ENCODE results near the gene GALNT9. TPM values are rescaled to one million over a fixed set of nuclear protein-coding genes. Genes with fewer than 3 reads are reported as not detected.

GALNT9 gene
- total and polyA plus RNA-seq, 5 experiments from 2014 or later = not detected

- POLR2A ChIA-PET = no interaction called here
- Mint-ChIP-seq H3K36me3 (peaks cover 0 to 2% (median 0%) of the 10 kb centered on the region in 3 donors), H3K27me3 (peaks cover 10 to 51% (median 23%) of the 10 kb centered on the region in 5 donors), H3K4me1 (peaks cover 0 to 9% (median 4%) of the 10 kb centered on the region in 4 donors), H3K27ac (no peak overlapping the region), H3K9me3 (no peaks in the 10 kb centered on the region), H3K4me3 (peak overlapping the region in 1 of 10 donors; percentile 63)
- DNase-seq (no peak), ATAC-seq (no peak)
These were observed 50.8 kb downstream of the GALNT9 start for GRCh38 chr12:132278401-132279183.

GRCh38 chr12:132277949-132278348 lies 51.4 kb downstream of the GALNT9 start:
- Mint-ChIP-seq H3K36me3 (peaks cover 0 to 2% (median 0%) of the 10 kb centered on the region in 3 donors), H3K4me1 (peaks cover 0 to 3% (median 2%) of the 10 kb centered on the region in 4 donors), H3K4me3 (peak overlapping the region in 1 of 10 donors; percentile 63), H3K9me3 (no peaks in the 10 kb centered on the region), H3K27ac (no peak overlapping the region), H3K27me3 (peaks cover 10 to 51% (median 24%) of the 10 kb centered on the region in 5 donors)
- ATAC-seq (no peak), DNase-seq (no peak)
- POLR2A ChIA-PET = no interaction called here

DNA sequence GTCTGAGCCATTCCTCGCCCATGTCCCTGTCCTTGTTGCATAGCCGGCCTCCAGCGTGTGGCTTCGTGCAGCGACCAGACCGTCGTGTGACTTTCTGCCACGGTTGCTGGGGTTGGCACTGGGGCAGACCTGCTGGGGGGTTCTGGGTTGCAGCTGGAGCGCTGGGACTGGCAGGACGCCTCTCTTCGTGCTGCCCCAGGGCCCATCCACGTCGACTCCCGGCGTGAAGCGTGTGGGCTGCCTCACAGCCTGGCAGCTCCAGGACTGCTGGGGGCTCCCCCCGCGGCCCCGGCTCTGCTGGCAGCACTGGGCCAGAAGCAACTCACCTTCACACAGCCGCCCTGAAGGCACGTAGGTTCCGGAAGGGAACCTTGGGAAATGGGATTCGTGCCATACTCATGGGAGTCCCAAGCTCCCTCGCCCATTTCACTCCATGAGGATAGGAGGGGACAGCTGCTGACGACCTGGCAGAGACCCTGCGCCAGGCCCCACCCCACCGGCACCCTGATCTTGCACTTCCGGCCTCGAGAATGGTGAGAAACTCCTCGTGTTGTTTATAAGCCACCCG lies 51.9 kb downstream of the GALNT9 start:
- peaks cover 0 to 2% (median 0%) of the 10 kb centered on the region in 3 donors for H3K36me3 Mint-ChIP-seq
- no peak overlapping the region for H3K4me3 Mint-ChIP-seq
- DNase-seq (peak in 1 of 10 donors; percentile 61), ATAC-seq (no peak)
- H3K9me3 Mint-ChIP-seq = no peaks in the 10 kb centered on the region
- peaks cover 11 to 48% (median 27%) of the 10 kb centered on the region in 5 donors for H3K27me3 Mint-ChIP-seq
- POLR2A ChIA-PET = no interaction called here
- H3K27ac Mint-ChIP-seq = no peak overlapping the region
- peaks cover 0 to 3% (median under 1%) of the 10 kb centered on the region in 4 donors for H3K4me1 Mint-ChIP-seq

DNA sequence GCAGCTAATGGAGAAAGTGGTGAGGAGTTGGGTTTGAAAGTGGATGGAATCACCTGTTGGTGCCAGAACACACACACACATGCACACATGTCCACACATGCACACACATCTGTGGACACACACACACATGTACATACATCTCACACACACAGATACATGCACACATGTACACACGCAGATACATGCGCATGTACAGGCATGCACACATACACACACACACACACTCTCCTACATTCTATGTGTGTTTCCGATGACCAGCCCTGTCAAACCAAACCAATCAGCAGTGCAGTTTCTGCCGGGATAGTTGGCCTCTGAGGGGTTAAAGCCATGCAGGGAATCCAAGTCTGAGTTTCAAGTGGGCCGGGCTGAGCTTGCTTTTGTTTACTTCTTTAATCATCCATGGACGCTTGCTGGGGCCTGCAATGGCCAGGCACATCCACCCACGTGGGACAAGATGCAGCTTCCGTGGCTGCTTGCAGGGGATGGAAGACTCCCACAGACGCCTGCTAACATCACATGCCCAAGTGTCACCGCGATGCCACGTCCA lies 52.5 kb downstream of the GALNT9 start:
- POLR2A ChIA-PET = no interaction called here
- DNase-seq (no peak), ATAC-seq (no peak)
- Mint-ChIP-seq H3K27me3 (peaks cover 12 to 45% (median 28%) of the 10 kb centered on the region in 5 donors), H3K36me3 (peaks cover 0 to 2% (median 0%) of the 10 kb centered on the region in 3 donors), H3K4me3 (peak overlapping the region in 1 of 10 donors; percentile 4), H3K27ac (peak overlapping the region in 1 of 10 donors; percentile 35), H3K9me3 (no peaks in the 10 kb centered on the region), H3K4me1 (peaks cover 0 to 3% (median under 1%) of the 10 kb centered on the region in 4 donors)

DNA sequence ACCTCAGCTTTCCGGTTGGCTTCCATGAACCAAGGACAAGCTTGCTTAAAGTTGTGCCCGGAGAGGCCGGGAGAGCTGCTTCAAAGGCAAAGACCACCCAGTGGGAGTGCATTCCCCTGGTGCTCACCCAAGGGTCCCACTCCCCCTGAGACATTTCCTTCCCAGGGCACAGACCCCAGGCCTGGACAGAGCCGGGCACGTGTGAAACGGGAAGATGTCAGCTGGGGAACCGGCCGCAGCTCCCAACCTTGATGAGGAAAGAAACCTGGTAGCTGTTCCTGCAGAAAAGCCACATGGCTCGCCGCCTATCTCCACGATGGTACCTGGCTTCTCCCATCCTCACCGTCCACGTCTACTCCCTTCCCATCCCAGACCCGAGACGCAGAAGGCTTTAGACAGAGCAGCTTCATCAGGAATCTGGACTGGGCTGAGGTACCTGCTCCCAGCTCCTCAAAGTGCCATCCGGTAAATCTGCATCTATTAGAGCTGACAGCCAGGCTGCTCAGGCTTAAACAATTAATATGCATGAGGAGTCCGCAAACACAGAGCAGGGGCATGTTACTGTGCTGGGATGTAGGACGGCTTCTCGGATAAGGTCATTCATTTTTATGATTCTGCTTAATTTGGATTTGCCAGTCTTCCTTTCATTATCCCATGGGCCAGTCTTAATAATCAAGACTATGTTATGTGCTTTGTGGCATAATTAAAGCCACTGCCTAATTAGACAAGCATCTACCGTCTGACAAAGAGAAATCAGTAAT lies 53.1 kb downstream of the GALNT9 start:
- H3K36me3 Mint-ChIP-seq = peaks cover 0 to 2% (median 0%) of the 10 kb centered on the region in 3 donors
- H3K4me3 Mint-ChIP-seq = no peak overlapping the region
- ATAC-seq (no peak), DNase-seq (no peak)
- peaks cover 0 to 3% (median under 1%) of the 10 kb centered on the region in 4 donors for H3K4me1 Mint-ChIP-seq
- POLR2A ChIA-PET = no interaction called here
- H3K27me3 Mint-ChIP-seq = peaks cover 12 to 43% (median 28%) of the 10 kb centered on the region in 5 donors
- H3K9me3 Mint-ChIP-seq = no peaks in the 10 kb centered on the region
- no peak overlapping the region for H3K27ac Mint-ChIP-seq

GRCh38 chr12:132275631-132276030 lies 53.8 kb downstream of the GALNT9 start:
- POLR2A ChIA-PET = no interaction called here
- H3K4me1 Mint-ChIP-seq = peaks cover 0 to 3% (median under 1%) of the 10 kb centered on the region in 4 donors
- ATAC-seq (no peak), DNase-seq (no peak)
- no peak overlapping the region for H3K27ac Mint-ChIP-seq
- H3K4me3 Mint-ChIP-seq = no peak overlapping the region
- H3K9me3 Mint-ChIP-seq = no peaks in the 10 kb centered on the region
- no peaks in the 10 kb centered on the region for H3K36me3 Mint-ChIP-seq
- peaks cover 12 to 43% (median 28%) of the 10 kb centered on the region in 5 donors for H3K27me3 Mint-ChIP-seq

DNA sequence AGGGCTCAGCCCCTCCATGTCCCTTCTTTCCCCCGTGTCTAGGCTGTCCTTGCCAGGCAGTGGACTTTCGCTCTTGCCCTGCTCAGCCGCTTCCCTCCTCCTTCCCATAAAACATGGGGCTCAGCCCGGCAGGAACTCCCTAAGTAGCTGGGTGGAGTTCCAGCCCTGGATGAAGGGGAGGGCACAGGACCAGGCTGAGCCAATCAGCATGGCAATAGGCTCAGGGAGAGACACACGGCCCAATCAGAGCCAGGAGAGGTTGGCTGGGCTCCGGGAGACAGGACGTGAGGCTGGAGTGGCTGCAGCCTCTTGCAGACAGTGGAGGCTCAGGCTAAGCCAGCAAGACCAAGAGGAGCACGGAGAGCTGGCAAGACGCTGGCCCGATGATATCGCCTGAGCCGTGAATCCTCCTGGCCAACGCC lies 54.3 kb downstream of the GALNT9 start:
- Mint-ChIP-seq H3K27me3 (peaks cover 12 to 40% (median 26%) of the 10 kb centered on the region in 5 donors), H3K9me3 (no peaks in the 10 kb centered on the region), H3K4me1 (peaks cover 0 to 3% (median under 1%) of the 10 kb centered on the region in 4 donors), H3K36me3 (no peaks in the 10 kb centered on the region), H3K4me3 (no peak overlapping the region), H3K27ac (no peak overlapping the region)
- POLR2A ChIA-PET = no interaction called here
- ATAC-seq = no peak
- no peak for DNase-seq

DNA sequence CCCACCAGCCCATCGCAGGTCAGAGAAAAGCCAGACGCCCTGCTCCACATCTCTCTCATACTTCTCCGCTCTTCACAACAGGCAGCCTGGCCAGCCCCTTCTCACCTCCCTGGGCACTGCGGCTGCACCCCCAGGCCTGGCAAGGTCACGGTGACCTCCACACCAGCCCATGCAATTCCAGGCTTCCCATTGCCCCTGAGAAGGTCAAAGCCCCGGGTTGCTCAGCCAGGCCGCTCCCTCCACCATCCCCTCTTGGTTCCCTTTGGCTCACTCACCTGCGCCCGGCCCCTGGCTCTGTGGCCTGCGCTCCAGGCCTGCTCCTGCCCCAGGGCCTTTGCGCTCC lies 55.4 kb downstream of the GALNT9 start:
- Mint-ChIP-seq H3K4me1 (peaks cover 0 to 3% (median under 1%) of the 10 kb centered on the region in 4 donors), H3K27ac (no peak overlapping the region), H3K36me3 (no peaks in the 10 kb centered on the region), H3K27me3 (peaks cover 12 to 32% (median 19%) of the 10 kb centered on the region in 5 donors), H3K9me3 (no peaks in the 10 kb centered on the region), H3K4me3 (no peak overlapping the region)
- ATAC-seq = no peak
- DNase-seq = no peak
- POLR2A ChIA-PET = no interaction called here

DNA sequence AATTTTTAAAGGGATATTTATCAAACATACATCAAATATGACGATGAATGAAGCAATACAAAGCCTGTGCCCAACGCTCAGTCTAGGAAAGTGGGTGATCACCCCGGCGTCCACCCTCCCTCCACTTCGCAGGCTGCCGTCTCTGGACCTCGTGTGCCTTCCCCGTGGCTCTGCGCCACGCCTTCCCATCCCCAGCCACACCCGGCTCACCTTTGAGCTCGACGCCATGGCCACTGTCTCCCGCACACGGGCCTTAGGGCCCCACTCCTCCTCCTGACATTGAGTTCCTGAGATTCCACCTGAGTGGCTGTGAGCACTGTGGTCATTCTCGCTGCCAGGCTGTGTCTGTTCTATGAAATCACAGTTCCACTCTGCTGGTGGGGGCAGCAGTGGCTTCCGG lies 56.7 kb downstream of the GALNT9 start:
- peaks cover 12 to 29% (median 19%) of the 10 kb centered on the region in 5 donors for H3K27me3 Mint-ChIP-seq
- H3K27ac Mint-ChIP-seq = peak overlapping the region in 1 of 10 donors; percentile 59
- H3K36me3 Mint-ChIP-seq = no peaks in the 10 kb centered on the region
- ATAC-seq (no peak), DNase-seq (no peak)
- no peak overlapping the region for H3K4me3 Mint-ChIP-seq
- POLR2A ChIA-PET = no interaction called here
- H3K9me3 Mint-ChIP-seq = no peaks in the 10 kb centered on the region
- peaks cover 0 to 3% (median under 1%) of the 10 kb centered on the region in 4 donors for H3K4me1 Mint-ChIP-seq

- Mint-ChIP-seq H3K36me3 (no peaks in the 10 kb centered on the region), H3K27me3 (peaks cover 10 to 24% (median 16%) of the 10 kb centered on the region in 5 donors), H3K27ac (no peak overlapping the region), H3K4me1 (peaks cover 0 to 5% (median 0%) of the 10 kb centered on the region in 4 donors), H3K4me3 (no peak overlapping the region), H3K9me3 (no peaks in the 10 kb centered on the region)
- no peak for ATAC-seq
- no peak for DNase-seq
- POLR2A ChIA-PET = no interaction called here
These were observed 57.7 kb downstream of the GALNT9 start for GRCh38 chr12:132271755-132272092.

DNA sequence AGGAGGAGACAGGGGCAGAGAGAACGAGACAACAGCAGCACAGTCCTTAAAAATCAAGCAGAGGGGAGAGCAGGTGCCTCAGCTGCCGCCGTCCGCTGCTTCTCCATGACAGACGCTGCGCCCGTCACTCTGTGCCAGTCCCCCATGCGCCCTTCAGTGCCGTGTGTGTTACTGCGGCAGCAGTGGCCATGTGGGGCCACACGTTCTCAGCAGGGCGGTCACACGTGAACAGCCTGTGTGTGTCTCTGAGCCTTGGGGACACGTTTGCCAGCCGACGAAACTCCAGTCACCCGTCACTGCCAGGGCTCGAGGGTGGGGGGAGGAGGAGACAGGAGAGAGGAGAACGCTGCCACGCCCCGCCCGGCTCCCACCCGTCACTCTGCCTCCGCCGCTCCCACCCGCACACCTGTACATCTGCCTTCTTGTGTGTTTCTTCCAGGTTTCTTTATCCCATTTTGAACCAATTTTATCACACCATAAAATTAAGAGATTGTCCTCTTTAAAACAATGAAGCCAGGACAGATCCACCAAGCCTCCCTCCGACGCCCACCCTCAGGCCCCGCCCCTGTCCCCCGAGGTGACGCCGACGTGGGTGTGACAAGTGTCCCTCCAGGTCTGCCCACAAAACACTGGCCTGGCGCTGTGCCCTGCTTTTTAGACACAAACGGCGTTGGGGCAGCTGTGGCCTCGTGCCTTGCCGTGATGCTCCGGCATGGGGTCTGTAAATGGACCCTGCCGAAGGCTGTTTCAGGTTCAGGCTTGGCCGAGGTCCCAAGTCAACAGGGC lies 58.2 kb downstream of the GALNT9 start:
- Mint-ChIP-seq H3K4me3 (no peak overlapping the region), H3K36me3 (no peaks in the 10 kb centered on the region), H3K27ac (peak overlapping the region in 1 of 10 donors; percentile 15), H3K27me3 (peaks cover 6 to 22% (median 13%) of the 10 kb centered on the region in 5 donors), H3K9me3 (no peaks in the 10 kb centered on the region), H3K4me1 (peaks cover 0 to 5% (median 0%) of the 10 kb centered on the region in 4 donors)
- no peak for DNase-seq
- no peak for ATAC-seq
- POLR2A ChIA-PET = no interaction called here

DNA sequence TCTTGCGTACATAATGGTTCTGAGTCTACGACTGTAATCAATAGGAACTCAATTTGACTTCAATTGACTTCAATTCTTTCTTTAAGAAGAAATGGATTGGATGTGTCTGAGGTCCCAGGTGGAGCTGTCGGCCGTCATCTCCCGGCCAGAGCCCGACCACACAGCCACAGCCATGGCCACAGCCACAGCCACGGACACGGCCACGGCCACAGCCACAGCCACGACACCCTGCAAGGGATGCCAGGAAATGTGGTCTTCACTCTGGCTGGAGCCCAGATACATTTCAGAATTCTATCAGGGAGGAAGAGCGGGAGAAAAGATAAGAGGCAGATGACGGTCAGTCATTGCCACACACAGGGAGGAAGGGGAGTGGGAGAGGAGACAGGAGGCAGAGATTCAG lies 58.9 kb downstream of the GALNT9 start:
- Mint-ChIP-seq H3K4me1 (peaks cover 0 to 5% (median 0%) of the 10 kb centered on the region in 4 donors), H3K9me3 (no peaks in the 10 kb centered on the region), H3K36me3 (no peaks in the 10 kb centered on the region), H3K27me3 (peaks cover 5 to 23% (median 15%) of the 10 kb centered on the region in 5 donors), H3K4me3 (no peak overlapping the region), H3K27ac (peak overlapping the region in 1 of 10 donors; percentile 15)
- ATAC-seq = no peak
- DNase-seq = no peak
- POLR2A ChIA-PET = no interaction called here

Measured in naive thymus-derived CD8-positive, alpha-beta T cell (primary cell).